Lower leg skin (tissue), 4 donors: ENCODE results near the gene ADAMTS8. TPM values are rescaled to one million over a fixed set of nuclear protein-coding genes. Genes with fewer than 3 reads are reported as not detected.

Experiments used
- DNase-seq, 2 donors: peaks; one replicate each; pipeline ENCODE4 v3.0.0-alpha.2; 2019; ENCODE audit warnings: low spot score in 2 of 2
- H3K4me3 ChIP-seq: fragments of 200-600 bp; sonication (generic); 2 replicates; pipeline ENCODE4 v1.5.1; 2017; ENCODE audit warnings: mild to moderate bottlenecking, low read depth; ENCODE audit not compliant: poor library complexity, severe bottlenecking
- POLR2A ChIP-seq, 2 donors: fragments of 450-650 bp; IDR thresholded peaks; one replicate each; pipeline ENCODE4 v1.6.1; 2016 to 2017; ENCODE audit warnings: antibody characterized with exemption in 2 of 2, mild to moderate bottlenecking in 1 of 2, moderate library complexity in 1 of 2
- WGBS, 2 donors: methylation state at CpG; one replicate each; pipeline ENCODE4 v1.1.5; 2018; 5-methylcytosine and 5-hydroxymethylcytosine counted together
- intact Hi-C: fragments of 100-400 bp; cut with DNase I; formaldehyde crosslinking; loops from one replicate; pipeline ENCODE4 v1.15.0; 2023; ENCODE audit warnings: low total_unique reads
- total RNA-seq, 4 donors: library from RNA; depleted of rRNA; stranded (reverse); fragments of >200 nt; gene quantifications; one replicate each; pipeline ENCODE4 v1.1.0, GENCODE V29; 2016
- TF ChIP-seq, protein P1 (sequence below), 3 donors: fragments of 450-650 bp; IDR thresholded peaks; one replicate each; pipeline ENCODE4 v1.5.1; 2016; ENCODE audit warnings: antibody characterized with exemption in 3 of 3, mild to moderate bottlenecking in 3 of 3, moderate library complexity in 2 of 3

Gene ADAMTS8
- total RNA-seq, 4 donors from 2014 or later = 0.15 to 1.4 (median 0.81) TPM; not detected in 1

DNA sequence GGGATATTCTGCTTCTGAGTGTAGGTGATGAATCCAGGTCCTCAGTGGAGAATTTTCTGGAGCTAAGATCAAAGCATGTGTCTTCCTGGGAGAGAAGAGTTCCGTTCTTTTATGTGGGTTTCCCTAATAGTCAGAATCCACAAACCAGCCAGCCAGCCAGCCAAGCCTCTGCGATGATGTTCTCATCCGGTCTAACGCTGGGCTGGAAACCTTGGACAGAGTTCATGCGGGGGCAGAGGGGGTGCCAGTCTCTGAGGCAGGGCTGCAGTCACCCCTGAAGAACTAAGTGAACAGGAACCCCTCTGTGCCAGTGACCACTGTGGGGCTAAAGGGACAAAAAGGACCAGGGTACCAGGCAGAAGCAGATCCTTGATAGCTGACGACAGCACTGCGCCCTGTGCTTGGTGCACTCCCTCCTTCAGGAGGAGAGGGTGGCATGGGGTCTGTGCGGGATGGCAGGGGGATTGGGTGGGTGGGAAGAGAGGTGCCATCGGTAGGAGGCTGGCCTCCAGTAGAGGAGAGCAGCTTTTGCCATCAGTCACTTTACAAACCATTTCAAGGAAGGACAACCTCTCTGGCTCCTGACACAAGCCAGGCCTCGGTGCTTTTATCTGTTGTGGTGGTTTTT, 47.1 kb upstream of the ADAMTS8 start:
- 91% methylated on average over 10 of the region's 10 CpGs for WGBS, 2 donors
- DNase-seq = peak in 1 of 2 donors; percentile 75
- intact Hi-C loops = no loop called here
- H3K4me3 ChIP-seq = no peak overlapping the region
- TF ChIP-seq, protein P1, sequence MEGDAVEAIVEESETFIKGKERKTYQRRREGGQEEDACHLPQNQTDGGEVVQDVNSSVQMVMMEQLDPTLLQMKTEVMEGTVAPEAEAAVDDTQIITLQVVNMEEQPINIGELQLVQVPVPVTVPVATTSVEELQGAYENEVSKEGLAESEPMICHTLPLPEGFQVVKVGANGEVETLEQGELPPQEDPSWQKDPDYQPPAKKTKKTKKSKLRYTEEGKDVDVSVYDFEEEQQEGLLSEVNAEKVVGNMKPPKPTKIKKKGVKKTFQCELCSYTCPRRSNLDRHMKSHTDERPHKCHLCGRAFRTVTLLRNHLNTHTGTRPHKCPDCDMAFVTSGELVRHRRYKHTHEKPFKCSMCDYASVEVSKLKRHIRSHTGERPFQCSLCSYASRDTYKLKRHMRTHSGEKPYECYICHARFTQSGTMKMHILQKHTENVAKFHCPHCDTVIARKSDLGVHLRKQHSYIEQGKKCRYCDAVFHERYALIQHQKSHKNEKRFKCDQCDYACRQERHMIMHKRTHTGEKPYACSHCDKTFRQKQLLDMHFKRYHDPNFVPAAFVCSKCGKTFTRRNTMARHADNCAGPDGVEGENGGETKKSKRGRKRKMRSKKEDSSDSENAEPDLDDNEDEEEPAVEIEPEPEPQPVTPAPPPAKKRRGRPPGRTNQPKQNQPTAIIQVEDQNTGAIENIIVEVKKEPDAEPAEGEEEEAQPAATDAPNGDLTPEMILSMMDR (IDR thresholded peaks at IDR 0.05) = no peak
- TF ChIP-seq POLR2A (IDR thresholded peaks at IDR 0.05) = no peak

DNA sequence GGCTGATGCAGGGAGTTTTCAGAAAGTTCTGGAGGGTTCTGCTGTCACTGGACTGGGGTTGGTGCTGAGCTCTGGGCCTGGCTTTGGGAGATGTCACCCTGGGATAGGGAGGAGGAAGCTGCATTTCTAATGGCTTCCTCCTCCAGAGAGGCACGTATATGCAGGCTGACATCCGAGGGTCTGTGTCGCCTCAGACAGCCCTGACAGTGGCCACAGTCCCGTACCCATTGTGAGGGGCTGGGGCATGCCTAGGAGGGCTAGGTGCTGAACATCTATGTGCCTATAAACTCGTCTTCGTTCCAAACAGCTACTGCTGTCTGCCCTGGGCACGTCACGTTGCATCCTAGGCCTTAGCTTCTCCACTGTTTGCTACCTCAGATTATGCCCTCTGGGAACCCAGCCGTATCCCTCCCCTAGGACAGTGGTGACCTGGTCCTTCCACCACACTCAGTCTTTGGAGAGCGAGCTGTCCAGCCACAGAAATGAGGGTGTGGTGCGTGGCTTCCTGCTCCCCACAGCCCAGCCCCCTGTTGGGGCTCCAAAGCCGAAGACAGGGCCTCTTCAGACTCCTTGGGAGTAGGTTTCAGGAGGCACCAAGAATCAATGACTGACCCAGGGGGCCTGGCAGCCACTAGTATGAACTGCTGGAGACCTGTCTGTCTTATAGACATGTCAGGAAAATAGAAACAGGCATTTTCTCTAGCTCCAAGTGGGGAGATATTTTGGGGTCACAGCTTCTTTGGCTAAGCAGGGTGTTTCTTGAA, 46.4 kb upstream of the ADAMTS8 start:
- 86 to 90% methylated on average over 11 to 12 of the region's 12 CpGs for WGBS, 2 donors
- no peak overlapping the region for H3K4me3 ChIP-seq
- peak in 1 of 2 donors; percentile 81 for DNase-seq
- TF ChIP-seq, protein P1 (IDR thresholded peaks at IDR 0.05) = no peak
- no peak for TF ChIP-seq POLR2A (IDR thresholded peaks at IDR 0.05)
- intact Hi-C loops = no loop called here

DNA sequence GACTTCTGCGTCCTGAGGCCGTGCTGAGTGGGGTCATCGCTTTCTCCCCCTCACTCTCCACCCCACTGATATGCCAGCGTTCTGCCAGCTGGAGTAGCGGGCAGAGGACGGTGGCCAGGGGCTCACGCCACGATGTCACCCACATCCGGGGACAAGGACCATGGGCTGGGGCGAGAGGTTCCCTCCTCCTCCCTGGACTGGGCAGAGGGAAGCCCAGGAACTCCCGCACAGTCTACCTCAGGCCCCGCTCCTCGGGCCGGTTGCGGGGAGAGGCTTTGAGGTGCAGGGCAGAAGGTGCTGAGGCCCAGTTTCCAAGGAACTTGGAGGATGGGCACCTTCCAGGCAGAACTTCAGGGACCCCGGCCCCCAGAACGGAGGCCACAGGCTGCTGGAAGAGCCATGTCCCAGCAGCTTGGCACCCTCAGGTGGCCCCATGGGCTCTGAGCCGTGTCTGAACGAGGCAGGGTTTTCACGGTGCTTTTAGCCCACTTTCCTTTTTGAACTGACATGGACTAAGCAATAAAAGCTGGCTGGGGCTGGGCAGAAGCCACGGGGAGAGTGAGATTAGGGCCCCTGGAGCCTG, 45.5 kb upstream of the ADAMTS8 start:
- 92 to 94% methylated on average over 20 to 21 of the region's 21 CpGs for WGBS, 2 donors
- no peak overlapping the region for H3K4me3 ChIP-seq
- peak in 1 of 2 donors; percentile 80 for DNase-seq
- no peak for TF ChIP-seq POLR2A (IDR thresholded peaks at IDR 0.05)
- TF ChIP-seq, protein P1 (IDR thresholded peaks at IDR 0.05) = no peak
- intact Hi-C loops = no loop called here

DNA sequence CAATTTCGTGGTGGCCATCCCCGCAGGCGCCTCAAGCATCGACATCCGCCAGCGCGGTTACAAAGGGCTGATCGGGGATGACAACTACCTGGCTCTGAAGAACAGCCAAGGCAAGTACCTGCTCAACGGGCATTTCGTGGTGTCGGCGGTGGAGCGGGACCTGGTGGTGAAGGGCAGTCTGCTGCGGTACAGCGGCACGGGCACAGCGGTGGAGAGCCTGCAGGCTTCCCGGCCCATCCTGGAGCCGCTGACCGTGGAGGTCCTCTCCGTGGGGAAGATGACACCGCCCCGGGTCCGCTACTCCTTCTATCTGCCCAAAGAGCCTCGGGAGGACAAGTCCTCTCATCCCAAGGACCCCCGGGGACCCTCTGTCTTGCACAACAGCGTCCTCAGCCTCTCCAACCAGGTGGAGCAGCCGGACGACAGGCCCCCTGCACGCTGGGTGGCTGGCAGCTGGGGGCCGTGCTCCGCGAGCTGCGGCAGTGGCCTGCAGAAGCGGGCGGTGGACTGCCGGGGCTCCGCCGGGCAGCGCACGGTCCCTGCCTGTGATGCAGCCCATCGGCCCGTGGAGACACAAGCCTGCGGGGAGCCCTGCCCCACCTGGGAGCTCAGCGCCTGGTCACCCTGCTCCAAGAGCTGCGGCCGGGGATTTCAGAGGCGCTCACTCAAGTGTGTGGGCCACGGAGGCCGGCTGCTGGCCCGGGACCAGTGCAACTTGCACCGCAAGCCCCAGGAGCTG, 44.8 kb upstream of the ADAMTS8 start:
- H3K4me3 ChIP-seq = no peak overlapping the region
- peak in 1 of 2 donors; percentile 82 for DNase-seq
- TF ChIP-seq POLR2A (IDR thresholded peaks at IDR 0.05) = no peak
- TF ChIP-seq, protein P1 (IDR thresholded peaks at IDR 0.05) = no peak
- 95% methylated on average over 39 to 40 of the region's 52 CpGs for WGBS, 2 donors
- intact Hi-C loops = no loop called here

DNA sequence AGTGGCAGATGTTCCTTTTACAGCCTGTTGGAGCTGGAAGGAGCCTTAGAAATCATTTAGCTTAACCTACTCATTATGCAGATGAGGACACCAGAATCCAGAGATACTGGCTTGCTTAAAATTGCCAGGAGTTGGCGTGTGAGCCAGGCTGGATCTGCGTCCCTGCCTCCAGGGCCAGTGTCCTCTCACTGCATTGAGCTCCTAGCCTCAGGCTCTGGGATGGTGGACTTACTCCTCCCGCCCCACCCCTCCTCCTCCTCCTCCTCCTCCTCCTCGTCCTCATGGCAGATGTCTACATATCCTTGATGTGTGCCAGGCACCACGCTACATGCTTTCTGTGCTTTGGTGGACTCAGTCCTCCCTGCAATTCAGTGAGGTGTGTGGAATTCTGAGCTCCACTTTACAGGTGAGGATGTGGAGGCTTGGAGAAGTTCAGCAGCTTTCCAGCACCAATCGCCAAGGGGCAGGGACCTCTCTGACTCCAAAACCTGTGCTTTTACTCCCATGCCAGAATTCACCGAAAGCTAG, 44.1 kb upstream of the ADAMTS8 start:
- WGBS, 2 donors = 85 to 91% methylated on average over 7 of the region's 7 CpGs
- DNase-seq = peak in 1 of 2 donors; percentile 52
- H3K4me3 ChIP-seq = no peak overlapping the region
- TF ChIP-seq POLR2A (IDR thresholded peaks at IDR 0.05) = no peak
- TF ChIP-seq, protein P1 (IDR thresholded peaks at IDR 0.05) = no peak
- intact Hi-C loops = no loop called here
